Panc1 (cell line): ENCODE data around the gene MAML3. TPM values are rescaled to one million over a fixed set of nuclear protein-coding genes. Genes with fewer than 3 reads are reported as not detected.

Source experiments
- ATAC-seq: fragments of 200-7000 bp; cut with Tn5 transposase; 2 replicates; pipeline ENCODE4 v1.9.1; 2020; ENCODE audit warnings: mild to moderate bottlenecking, moderate library complexity
- BruUV-seq: library from RNA; stranded (reverse); fragments of 400-500 nt; replicated peaks from 2 replicates; lab custom pipeline; 2021; lab: Mats Ljungman, UMichigan
- CTCF ChIA-PET: fragments of 300-600 bp; sonication (Branson Sonifier 250); formaldehyde crosslinking; loops from one replicate; lab custom pipeline; 2022; ENCODE audit warnings: antibody characterized with exemption; lab: Charles Lee
- POLR2A ChIA-PET: fragments of 300-600 bp; sonication (Branson Sonifier 250); formaldehyde crosslinking; loops from one replicate; lab custom pipeline; 2022; ENCODE audit warnings: antibody characterized with exemption; lab: Charles Lee
- DNase-seq: peaks from one replicate; pipeline ENCODE4 v3.0.0-alpha.2; 2010; ENCODE audit warnings: low read depth, low spot score
- H3K27ac ChIP-seq: 2 replicates; pipeline ENCODE4 v1.5.1; 2011; ENCODE audit warnings: mild to moderate bottlenecking, low read length, inconsistent platforms
- H3K27me3 ChIP-seq: fragments of 200-500 bp; sonication (Bioruptor generic); 2 replicates; pipeline ENCODE4 v1.6.0; 2014; ENCODE audit warnings: low read length, inconsistent platforms; ENCODE audit not compliant: control insufficient read depth, insufficient read depth
- H3K36me3 ChIP-seq: fragments of 200-500 bp; sonication (Bioruptor generic); 2 replicates; pipeline ENCODE4 v1.5.1; 2014; ENCODE audit warnings: inconsistent platforms, mild to moderate bottlenecking, low read length, moderate library complexity; ENCODE audit not compliant: control insufficient read depth, insufficient read depth
- H3K4me1 ChIP-seq: 2 replicates; pipeline ENCODE4 v1.5.1; 2011; ENCODE audit warnings: inconsistent platforms, mild to moderate bottlenecking, low read length, moderate library complexity; ENCODE audit not compliant: control insufficient read depth, insufficient read depth
- H3K4me3 ChIP-seq, 2 experiments: 2 replicates each; pipeline ENCODE4 v1.5.1; 2011 to 2012; ENCODE audit warnings: low read depth in 2 of 2, low read length in 2 of 2, mild to moderate bottlenecking in 2 of 2, inconsistent platforms in 1 of 2, moderate library complexity in 1 of 2
- H3K9me3 ChIP-seq: fragments of 200-500 bp; sonication (Bioruptor generic); 2 replicates; pipeline ENCODE4 v1.5.1; 2014; ENCODE audit warnings: low read depth, mild to moderate bottlenecking, inconsistent platforms, low read length, moderate library complexity; ENCODE audit not compliant: control insufficient read depth, insufficient read depth
- CTCF ChIP-seq: fragments of 450-650 bp; IDR thresholded peaks from 2 replicates; pipeline ENCODE4 v1.5.1; 2017; ENCODE audit warnings: mild to moderate bottlenecking
- POLR2AphosphoS5 ChIP-seq: IDR thresholded peaks from 2 replicates; pipeline ENCODE4 v1.6.1; 2012; ENCODE audit warnings: mild to moderate bottlenecking, low read depth, low read length, moderate library complexity
- REST ChIP-seq, 2 experiments: IDR thresholded peaks; 2 replicates each; pipeline ENCODE4 v1.6.1; 2011 to 2012; ENCODE audit warnings: low read depth in 2 of 2, control low read depth in 1 of 2, low read length in 1 of 2, mild to moderate bottlenecking in 1 of 2, moderate library complexity in 1 of 2; ENCODE audit not compliant: insufficient read depth in 1 of 2
- SIN3A ChIP-seq: IDR thresholded peaks from 2 replicates; pipeline ENCODE4 v1.6.1; 2012; ENCODE audit warnings: low read depth, mild to moderate bottlenecking, low read length, moderate library complexity, borderline replicate concordance; ENCODE audit not compliant: insufficient read depth
- TCF7L2 ChIP-seq: IDR thresholded peaks from 2 replicates; pipeline ENCODE4 v1.6.1; 2011; ENCODE audit warnings: mild to moderate bottlenecking, low read depth, low read length, inconsistent platforms
- in situ Hi-C: cut with HindIII; loops from 2 replicates; pipeline ENCODE4 v1.10.0; 2016; ENCODE audit warnings: low sequenced_read_pairs, low pct_unique_long_range_greater_than_20kb
- intact Hi-C: fragments of 100-400 bp; cut with micrococcal nuclease; formaldehyde crosslinking; loops from one replicate; pipeline ENCODE4 v1.10.0; 2022; ENCODE audit not compliant: unreplicated experiment
- total RNA-seq: library from RNA; stranded (reverse); gene quantifications from one replicate; pipeline ENCODE4 v1.2.1, GENCODE V29; 2021; ENCODE audit not compliant: unreplicated experiment

The MAML3 gene
- total RNA-seq, 1 experiment from 2014 or later = 7.7 TPM

DNA sequence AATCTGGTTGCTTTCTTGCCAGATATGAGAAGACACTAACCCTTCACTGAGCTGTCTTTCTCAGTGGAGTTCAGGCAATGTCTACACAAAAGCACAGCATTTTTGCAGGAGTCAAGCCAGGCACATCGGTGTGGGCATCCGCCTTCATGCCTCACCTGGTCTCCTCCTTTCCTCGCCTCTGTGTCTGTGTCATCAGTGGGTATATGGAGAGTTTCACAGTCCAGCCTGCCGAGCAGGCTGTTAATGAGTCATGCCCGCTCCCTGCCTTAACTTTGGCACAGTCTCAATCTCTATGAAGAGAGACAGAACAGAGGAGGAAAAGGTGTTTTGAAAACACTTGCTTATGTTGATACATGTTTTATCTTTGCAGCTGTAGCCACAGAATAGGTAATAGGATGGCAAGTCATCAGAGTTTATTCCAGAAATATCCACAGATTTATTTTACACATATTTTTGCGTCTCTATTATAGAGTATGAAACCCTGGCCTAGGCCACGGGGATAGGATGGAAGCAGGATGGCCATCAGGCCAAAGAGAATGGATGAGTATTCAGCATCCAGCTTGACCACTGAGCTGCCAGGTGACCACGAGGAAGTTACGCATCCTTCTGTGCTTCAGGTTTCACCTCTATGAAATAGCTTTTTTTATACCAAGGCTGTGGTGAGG, 32.8 kb upstream of the MAML3 start:
- DNase-seq (peak; percentile 30), ATAC-seq (peak; percentile 90)
- Histone ChIP-seq H3K36me3 (no peaks in the 10 kb centered on the region), H3K4me3 (no peak overlapping the region), H3K27ac (no peak overlapping the region), H3K4me1 (no peaks in the 10 kb centered on the region), H3K9me3 (no peaks in the 10 kb centered on the region), H3K27me3 (no peaks in the 10 kb centered on the region)
- in situ Hi-C loops = no loop called here
- TF ChIP-seq CTCF (no peak), SIN3A (no peak), REST (IDR thresholded peaks at IDR 0.05; ENCODE audit: insufficient read depth in 1 of 2, low read depth in 2 of 2, low read length in 1 of 2) (no peak), POLR2AphosphoS5 (no peak), TCF7L2 (no peak)
- CTCF ChIA-PET = no interaction called here
- intact Hi-C loops = no loop called here
- POLR2A ChIA-PET = no interaction called here
- no TSS peak for BruUV-seq

- DNase-seq (no peak), ATAC-seq (no peak)
- no peaks in the 10 kb centered on the region for H3K36me3 ChIP-seq
- H3K9me3 ChIP-seq = no peaks in the 10 kb centered on the region
- no TSS peak for BruUV-seq
- in situ Hi-C loops (no loop called here), intact Hi-C loops (no loop called here)
- H3K27me3 ChIP-seq = no peaks in the 10 kb centered on the region
- H3K4me3 ChIP-seq = no peak overlapping the region
- H3K4me1 ChIP-seq = no peaks in the 10 kb centered on the region
- H3K27ac ChIP-seq = no peak overlapping the region
- CTCF ChIA-PET = no interaction called here
- no peak for TF ChIP-seq SIN3A
- TF ChIP-seq REST (IDR thresholded peaks at IDR 0.05; ENCODE audit: insufficient read depth in 1 of 2, low read depth in 2 of 2, low read length in 1 of 2) = no peak
- TF ChIP-seq TCF7L2 = no peak
- TF ChIP-seq CTCF = no peak
- TF ChIP-seq POLR2AphosphoS5 = no peak
- POLR2A ChIA-PET = no interaction called here
Observed at GRCh38 chr4:140186082-140186438, 32.1 kb upstream of the MAML3 start.
